H9 (cell line): ENCODE measurements around the gene MUSTN1. TPM values are rescaled to one million over a fixed set of nuclear protein-coding genes. Genes with fewer than 3 reads are reported as not detected.
A peak's percentile ranks its signal among the peaks of the same experiment; 100 is the strongest.

Experiments
- DNase-seq: peaks from one replicate; pipeline ENCODE4 v3.0.0-alpha.2; 2017
- H2AFZ ChIP-seq: one replicate; pipeline ENCODE4 v1.6.1; 2013; ENCODE audit warnings: mild to moderate bottlenecking, low read length, control low read depth, moderate library complexity
- H2AK5ac ChIP-seq: 2 replicates; pipeline ENCODE4 v1.6.1; 2013; ENCODE audit warnings: low read length, control low read depth, mixed read lengths; ENCODE audit not compliant: insufficient read length
- H2BK120ac ChIP-seq: one replicate; pipeline ENCODE4 v1.6.1; 2013; ENCODE audit warnings: low read depth, mild to moderate bottlenecking, low read length, control low read depth, inconsistent platforms; ENCODE audit not compliant: poor library complexity, severe bottlenecking
- H2BK12ac ChIP-seq: 2 replicates; pipeline ENCODE4 v1.6.1; 2013; ENCODE audit warnings: low read length, control low read depth, mixed read lengths, low read depth; ENCODE audit not compliant: insufficient read length
- H2BK15ac ChIP-seq: 2 replicates; pipeline ENCODE4 v1.6.1; 2013; ENCODE audit warnings: low read depth, low read length, control low read depth
- H2BK20ac ChIP-seq: one replicate; pipeline ENCODE4 v1.6.1; 2013; ENCODE audit warnings: low read depth, mild to moderate bottlenecking, low read length, control low read depth, inconsistent platforms; ENCODE audit not compliant: poor library complexity, severe bottlenecking
- H2BK5ac ChIP-seq: 2 replicates; pipeline ENCODE4 v1.6.1; 2013; ENCODE audit warnings: low read length, control low read depth, mixed read lengths; ENCODE audit not compliant: insufficient read length
- H3K14ac ChIP-seq: 2 replicates; pipeline ENCODE4 v1.6.1; 2013; ENCODE audit warnings: low read length, control low read depth; ENCODE audit not compliant: insufficient read depth
- H3K18ac ChIP-seq: 2 replicates; pipeline ENCODE4 v1.6.1; 2013; ENCODE audit warnings: low read depth, mild to moderate bottlenecking, mixed read lengths, low read length, control low read depth; ENCODE audit not compliant: insufficient read length
- H3K23ac ChIP-seq: 2 replicates; pipeline ENCODE4 v1.6.1; 2013; ENCODE audit warnings: low read length, control low read depth, mixed read lengths, low read depth; ENCODE audit not compliant: insufficient read length
- H3K23me2 ChIP-seq: 2 replicates; pipeline ENCODE4 v1.6.1; 2013; ENCODE audit warnings: low read depth, mild to moderate bottlenecking, mixed read lengths, low read length, control low read depth; ENCODE audit not compliant: insufficient read length, poor library complexity, severe bottlenecking
- H3K27ac ChIP-seq: 2 replicates; pipeline ENCODE4 v1.5.1; 2013; ENCODE audit warnings: low read length, control low read depth, mixed read lengths, low read depth; ENCODE audit not compliant: insufficient read length
- H3K27me3 ChIP-seq: 2 replicates; pipeline ENCODE4 v1.6.1; 2013; ENCODE audit warnings: low read length, control low read depth, inconsistent platforms; ENCODE audit not compliant: insufficient read depth
- H3K4ac ChIP-seq: 2 replicates; pipeline ENCODE4 v1.6.1; 2013; ENCODE audit warnings: low read depth, mild to moderate bottlenecking, control low read depth, inconsistent platforms, low read length, moderate library complexity
- H3K4me1 ChIP-seq: 2 replicates; pipeline ENCODE4 v1.6.1; 2013; ENCODE audit warnings: low read length, control low read depth, inconsistent platforms; ENCODE audit not compliant: insufficient read depth
- H3K4me2 ChIP-seq: 2 replicates; pipeline ENCODE4 v1.6.1; 2013; ENCODE audit warnings: low read length, control low read depth, mixed read lengths; ENCODE audit not compliant: insufficient read length, insufficient read depth
- H3K56ac ChIP-seq: 2 replicates; pipeline ENCODE4 v1.6.1; 2013; ENCODE audit warnings: low read depth, mild to moderate bottlenecking, mixed read lengths, low read length, control low read depth; ENCODE audit not compliant: insufficient read length
- H3K79me1 ChIP-seq: 2 replicates; pipeline ENCODE4 v1.6.1; 2013; ENCODE audit warnings: low read depth, mild to moderate bottlenecking, moderate library complexity, low read length, control low read depth, inconsistent platforms; ENCODE audit not compliant: insufficient read depth, poor library complexity, severe bottlenecking
- H3K79me2 ChIP-seq: 2 replicates; pipeline ENCODE4 v1.6.1; 2013; ENCODE audit warnings: low read length, control low read depth, inconsistent platforms; ENCODE audit not compliant: insufficient read depth
- H3K9ac ChIP-seq: 2 replicates; pipeline ENCODE4 v1.6.1; 2013; ENCODE audit warnings: low read length, control low read depth, mixed read lengths; ENCODE audit not compliant: insufficient read length; ENCODE audit errors: extremely low read depth
- H3K9me3 ChIP-seq: one replicate; pipeline ENCODE4 v1.6.1; 2013; ENCODE audit warnings: low read depth, low read length, inconsistent platforms; ENCODE audit not compliant: control insufficient read depth
- H3T11ph ChIP-seq: one replicate; pipeline ENCODE4 v1.6.1; 2013; ENCODE audit warnings: mild to moderate bottlenecking, low read length, control low read depth, inconsistent platforms
- H4K20me1 ChIP-seq: one replicate; pipeline ENCODE4 v1.6.1; 2013; ENCODE audit not compliant: control insufficient read depth, insufficient read length, insufficient read depth
- H4K5ac ChIP-seq: 2 replicates; pipeline ENCODE4 v1.6.1; 2013; ENCODE audit warnings: low read depth, mild to moderate bottlenecking, mixed read lengths, low read length, control low read depth; ENCODE audit not compliant: insufficient read length
- H4K8ac ChIP-seq: replicated peaks from 2 replicates; pipeline ENCODE4 v1.6.1; 2013; ENCODE audit warnings: low read length, control low read depth, mixed read lengths, low read depth; ENCODE audit not compliant: insufficient read length
- H4K91ac ChIP-seq: 2 replicates; pipeline ENCODE4 v1.6.1; 2013; ENCODE audit warnings: low read depth, mild to moderate bottlenecking, moderate library complexity, mixed read lengths, low read length, control low read depth; ENCODE audit not compliant: insufficient read length
- H3K27ac Mint-ChIP-seq, 3 experiments: 2 replicates in 2 of 3; 3 replicates in 1 of 3; pipeline ENCODE4 v1.8.0; 2020 to 2021; ENCODE audit warnings: mixed read lengths in 3 of 3, mild to moderate bottlenecking in 1 of 3, moderate library complexity in 1 of 3
- H3K27me3 Mint-ChIP-seq: 2 replicates; pipeline ENCODE4 v1.8.0; 2021; ENCODE audit warnings: low read depth, mild to moderate bottlenecking, moderate library complexity, mixed read lengths
- H3K36me3 Mint-ChIP-seq, 3 experiments: 2 replicates in 2 of 3; 3 replicates in 1 of 3; pipeline ENCODE4 v1.8.0; 2020 to 2021; ENCODE audit warnings: low read depth in 3 of 3, mixed read lengths in 3 of 3; ENCODE audit not compliant: insufficient read depth in 1 of 3
- H3K4me1 Mint-ChIP-seq, 2 experiments: 2 replicates each; pipeline ENCODE4 v1.8.0; 2020; ENCODE audit warnings: mixed read lengths in 2 of 2
- H3K4me3 Mint-ChIP-seq, 2 experiments: 2 replicates in 1 of 2; 3 replicates in 1 of 2; pipeline ENCODE4 v1.8.0; 2020 to 2021; ENCODE audit warnings: mild to moderate bottlenecking in 2 of 2, mixed read lengths in 2 of 2, moderate library complexity in 1 of 2
- H3K9me3 Mint-ChIP-seq, 2 experiments: 2 replicates in 1 of 2; 3 replicates in 1 of 2; pipeline ENCODE4 v1.8.0; 2020; ENCODE audit warnings: mild to moderate bottlenecking in 2 of 2, mixed read lengths in 2 of 2, moderate library complexity in 1 of 2
- CTCF ChIP-seq: fragments of 200-600 bp; sonication (generic); conservative IDR thresholded peaks from 3 replicates; pipeline ENCODE4 v1.8.0; 2021; ENCODE audit warnings: antibody characterized with exemption, mild to moderate bottlenecking
- WGBS: extraction: QIAGEN DNeasy Blood & Tissue Kit; methylation state at CpG from one replicate; pipeline ENCODE4 v1.1.7; 2013; ENCODE audit warnings: missing lambda C conversion rate, low lambda C conversion rate, mixed read lengths; ENCODE audit not compliant: insufficient read length; ENCODE audit errors: extremely low coverage; 5-methylcytosine and 5-hydroxymethylcytosine counted together
- total RNA-seq: library from RNA; stranded (reverse); gene quantifications from 2 replicates; pipeline ENCODE4 v1.2.1, GENCODE V29; 2021

Gene MUSTN1
- total RNA-seq, 1 experiment from 2014 or later: 0.72 TPM

- H3K4me1 Mint-ChIP-seq: peaks cover 8 to 18% of the 10 kb centered on the region in 2 experiments
- H2AFZ ChIP-seq: no peak overlapping the region
Observed at GRCh38 chr3:52846432-52846965, 11.7 kb upstream of the MUSTN1 start.

More at GRCh38 chr3:52846432-52846965, 11.7 kb upstream of the MUSTN1 start:
- Histone ChIP-seq H2BK20ac (no peak overlapping the region), H3K18ac (no peak overlapping the region), H3T11ph (no peak overlapping the region), H3K9me3 (no peaks in the 10 kb centered on the region), H3K9ac (no peak overlapping the region), H3K4ac (no peak overlapping the region), H3K4me1 (no peaks in the 10 kb centered on the region), H2AK5ac (no peak overlapping the region), H3K56ac (no peak overlapping the region), H3K27ac (no peak overlapping the region), H3K14ac (no peak overlapping the region), H2BK12ac (no peak overlapping the region), H3K79me1 (no peaks in the 10 kb centered on the region), H3K4me2 (no peak overlapping the region), H2BK120ac (no peak overlapping the region), H2BK5ac (no peak overlapping the region), H4K8ac (no peak overlapping the region), H4K5ac (no peak overlapping the region), H4K91ac (no peak overlapping the region), H3K79me2 (no peaks in the 10 kb centered on the region), H3K27me3 (no peaks in the 10 kb centered on the region), H3K23ac (no peak overlapping the region), H3K23me2 (no peaks in the 10 kb centered on the region), H4K20me1 (no peaks in the 10 kb centered on the region), H2BK15ac (no peak overlapping the region)
- Mint-ChIP-seq H3K36me3 (peaks cover 17 to 36% (median 26%) of the 10 kb centered on the region in 3 experiments), H3K4me3 (no peak overlapping the region), H3K27ac (peak overlapping the region in 1 of 3 experiments; percentile 67; a peak in 1 of 7 replicates), H3K27me3 (no peaks in the 10 kb centered on the region), H3K9me3 (no peaks in the 10 kb centered on the region; a peak in 1 of 5 replicates)
- no peak for DNase-seq
- no CpG with 5 or more reads among the region's 15 CpGs for WGBS
- no peak for TF ChIP-seq CTCF
